SK-MEL-5 (cell line): Measurements from ENCODE around the gene XPO5. TPM values are rescaled to one million over a fixed set of nuclear protein-coding genes. Genes with fewer than 3 reads are reported as not detected.
A peak's percentile ranks its signal among the peaks of the same experiment; 100 is the strongest.
"Not testable (repeated sequence)": the region's sequence is repeated elsewhere in the genome, so short reads cannot be mapped to it uniquely, and the experiment has no call there.

Experiments used
- DNase-seq: peaks from one replicate; pipeline ENCODE4 v3.0.0-alpha.2; 2016; ENCODE audit warnings: low read depth, low spot score
- in situ Hi-C: cut with HindIII; loops from 2 replicates; pipeline ENCODE4 v1.10.0; 2016; ENCODE audit warnings: low sequenced_read_pairs, high pct_unique_total_duplicates, low pct_unique_long_range_greater_than_20kb
- total RNA-seq: library from RNA; depleted of rRNA; stranded (reverse); fragments of >200 nt; shearing (Covaris generic); gene quantifications from 2 replicates; pipeline ENCODE4 v1.2.3, GENCODE V29; 2014

XPO5 gene
- total RNA-seq, 1 experiment from 2014 or later = 51.4 TPM

- in situ Hi-C loops = no loop called here
- DNase-seq = peak; percentile 83
Measured at GRCh38 chr6:43506667-43507471, 69.0 kb downstream of the XPO5 start.

- no peak for DNase-seq
- in situ Hi-C loops = no loop called here
Measured at GRCh38 chr6:43506171-43506570, 69.7 kb downstream of the XPO5 start.

- DNase-seq = no peak
- in situ Hi-C loops = no loop called here
Measured at GRCh38 chr6:43505718-43506117, 70.1 kb downstream of the XPO5 start.

- no peak for DNase-seq
- in situ Hi-C loops = no loop called here
Measured at GRCh38 chr6:43504756-43505593, 70.9 kb downstream of the XPO5 start.

- no peak for DNase-seq
- in situ Hi-C loops = no loop called here
Measured at GRCh38 chr6:43503443-43503842, 72.4 kb downstream of the XPO5 start.

- no peak for DNase-seq
- in situ Hi-C loops = no loop called here
Measured at GRCh38 chr6:43502666-43503065, 73.2 kb downstream of the XPO5 start.

- no peak for DNase-seq
- in situ Hi-C loops = no loop called here
Measured at GRCh38 chr6:43500921-43501320, 74.9 kb downstream of the XPO5 start.

GRCh38 chr6:43499028-43499815 is 76.6 kb downstream of the XPO5 start:
- no peak for DNase-seq
- in situ Hi-C loops = no loop called here

- DNase-seq, in situ Hi-C loops: not testable (repeated sequence)
Measured at GRCh38 chr6:43498291-43498690, 77.5 kb downstream of the XPO5 start.

GRCh38 chr6:43497689-43498088 is 78.1 kb downstream of the XPO5 start:
- in situ Hi-C loops = no loop called here
- DNase-seq = no peak

GRCh38 chr6:43497129-43497396 is 78.8 kb downstream of the XPO5 start:
- DNase-seq = no peak
- in situ Hi-C loops = no loop called here

GRCh38 chr6:43496370-43497128 is 79.3 kb downstream of the XPO5 start:
- DNase-seq = peak; percentile 31
- in situ Hi-C loops = no loop called here

GRCh38 chr6:43495409-43495941 is 80.4 kb downstream of the XPO5 start:
- DNase-seq = peak; percentile 15
- in situ Hi-C loops = no loop called here

GRCh38 chr6:43494766-43495165 is 81.1 kb downstream of the XPO5 start:
- no peak for DNase-seq
- in situ Hi-C loops = no loop called here

GRCh38 chr6:43494321-43494720 is 81.5 kb downstream of the XPO5 start:
- in situ Hi-C loops = no loop called here

GRCh38 chr6:43493833-43494232 is 82.0 kb downstream of the XPO5 start:
- in situ Hi-C loops = no loop called here
- peak; percentile 34 for DNase-seq

More at GRCh38 chr6:43494321-43494720, 81.5 kb downstream of the XPO5 start:
- DNase-seq = no peak

- in situ Hi-C loops = no loop called here
- DNase-seq = no peak
Measured at GRCh38 chr6:43493230-43493629, 82.6 kb downstream of the XPO5 start.
